HG03045 (cell line): Measurements from ENCODE around the gene RERGL.
"Not testable (repeated sequence)": the region's sequence is repeated elsewhere in the genome, so short reads cannot be mapped to it uniquely, and the experiment has no call there.

Experiments
- ATAC-seq: cut with Tn5 transposase; IDR thresholded peaks from one replicate; pipeline ENCODE4 v1.9.1; 2021; ENCODE audit warnings: mild to moderate bottlenecking, moderate library complexity; ENCODE audit not compliant: unreplicated experiment

RERGL gene

GRCh38 chr12:18090093-18090492 is at the start of gene RERGL:
TSS of gene RERGL (minus strand) at chr12:18090193. CDS start at chr12:18090140, 53 bp downstream.
- ATAC-seq, result no peak

- ATAC-seq, result no peak
Observed at GRCh38 chr12:18139254-18139653, 49.3 kb upstream of the RERGL start.

- ATAC-seq, result no peak
Observed at GRCh38 chr12:18135509-18135908, 45.5 kb upstream of the RERGL start.

- no peak for ATAC-seq
Observed at GRCh38 chr12:18135086-18135485, 45.1 kb upstream of the RERGL start.

- no peak for ATAC-seq
Observed at GRCh38 chr12:18130851-18131250, 40.9 kb upstream of the RERGL start.

GRCh38 chr12:18123707-18124106 is 33.7 kb upstream of the RERGL start:
- ATAC-seq, result no peak

GRCh38 chr12:18120899-18121298 is 30.9 kb upstream of the RERGL start:
- no peak for ATAC-seq

- ATAC-seq, result no peak
Observed at GRCh38 chr12:18108611-18109010, 18.6 kb upstream of the RERGL start.

- no peak for ATAC-seq
Observed at GRCh38 chr12:18103624-18104023, 13.6 kb upstream of the RERGL start.

GRCh38 chr12:18101043-18101442 is 11.1 kb upstream of the RERGL start:
- no peak for ATAC-seq

- no peak for ATAC-seq
Observed at GRCh38 chr12:18084080-18084479, 5.9 kb downstream of the RERGL start.

- ATAC-seq, result no peak
Observed at GRCh38 chr12:18079541-18080246, 10.3 kb downstream of the RERGL start.

GRCh38 chr12:18074001-18074400 is 16.0 kb downstream of the RERGL start:
- no peak for ATAC-seq

- no peak for ATAC-seq
Observed at GRCh38 chr12:18072723-18073122, 17.3 kb downstream of the RERGL start.

GRCh38 chr12:18071336-18071735 is 18.7 kb downstream of the RERGL start:
- ATAC-seq, result no peak

GRCh38 chr12:18068355-18068754 is 21.6 kb downstream of the RERGL start:
- ATAC-seq, result no peak

- no peak for ATAC-seq
Observed at GRCh38 chr12:18066666-18067065, 23.3 kb downstream of the RERGL start.

GRCh38 chr12:18062867-18063266 is 27.1 kb downstream of the RERGL start:
- ATAC-seq, result not testable (repeated sequence)

- ATAC-seq, result no peak
Observed at GRCh38 chr12:18057051-18057450, 32.9 kb downstream of the RERGL start.

- ATAC-seq, result no peak
Observed at GRCh38 chr12:18054925-18055619, 34.9 kb downstream of the RERGL start.

- ATAC-seq, result no peak
Observed at GRCh38 chr12:18045446-18045992, 44.5 kb downstream of the RERGL start.

- not testable (repeated sequence) for ATAC-seq
Observed at GRCh38 chr12:18040060-18040742, 49.8 kb downstream of the RERGL start.
